HG03060 (cell line): ENCODE results near the gene KIAA1614.
"Not testable (repeated sequence)": the region's sequence is repeated elsewhere in the genome, so short reads cannot be mapped to it uniquely, and the experiment has no call there.

Experiments used
- ATAC-seq: cut with Tn5 transposase; IDR thresholded peaks from one replicate; pipeline ENCODE4 v1.9.1; 2021; ENCODE audit warnings: low read depth, moderate number of reproducible peaks; ENCODE audit not compliant: unreplicated experiment

KIAA1614 gene

DNA sequence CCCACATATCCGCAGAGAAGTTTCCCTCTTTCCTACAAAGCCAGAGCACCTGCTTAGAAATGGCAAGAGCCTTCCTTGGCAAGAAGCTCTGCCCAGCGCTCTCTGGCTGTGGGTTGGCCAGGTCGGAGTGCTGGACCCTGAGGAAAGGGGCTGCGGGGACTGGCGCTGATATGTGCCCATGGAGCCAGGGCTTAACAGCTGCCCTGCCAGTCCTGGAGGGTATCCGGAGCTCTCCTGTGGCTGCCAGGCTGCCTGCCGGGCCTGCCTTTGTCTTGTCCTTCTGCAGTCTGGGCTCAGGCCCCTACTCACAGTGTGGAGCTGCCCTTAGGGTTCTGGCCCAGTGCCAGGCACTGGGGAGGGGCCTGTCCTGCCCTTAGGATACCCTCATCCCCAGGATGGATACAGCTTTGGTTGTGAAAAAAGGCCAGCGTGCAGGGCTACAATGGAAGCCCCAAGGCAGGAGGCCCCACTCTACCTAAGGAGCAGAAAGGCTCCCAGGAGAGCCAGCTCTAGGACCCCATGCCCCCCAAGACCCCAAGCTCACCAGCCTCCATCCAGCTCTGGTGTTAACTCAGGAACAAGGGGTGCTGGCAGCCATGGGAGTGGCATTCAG lies 43.4 kb downstream of the KIAA1614 start:
- ATAC-seq: no peak

DNA sequence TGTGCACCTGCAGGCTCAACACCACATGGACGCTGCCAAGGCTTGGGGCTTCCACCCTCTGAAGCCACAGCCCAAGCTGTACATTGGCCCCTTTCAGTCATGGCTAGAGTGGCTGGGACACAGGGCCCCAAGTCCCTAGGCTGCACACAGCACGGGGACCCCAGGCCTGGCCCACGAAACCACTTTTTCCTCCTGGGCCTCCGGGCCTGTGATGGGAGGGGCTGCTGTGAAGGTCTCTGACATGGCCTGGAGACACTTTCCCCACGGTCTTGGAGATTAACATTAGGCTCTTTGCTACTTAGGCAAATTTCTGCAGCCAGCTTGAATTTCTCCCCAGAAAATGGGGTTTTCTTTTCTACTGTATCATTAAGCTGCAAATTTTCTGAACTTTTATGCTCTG lies 46.9 kb downstream of the KIAA1614 start:
- ATAC-seq: not testable (repeated sequence)

DNA sequence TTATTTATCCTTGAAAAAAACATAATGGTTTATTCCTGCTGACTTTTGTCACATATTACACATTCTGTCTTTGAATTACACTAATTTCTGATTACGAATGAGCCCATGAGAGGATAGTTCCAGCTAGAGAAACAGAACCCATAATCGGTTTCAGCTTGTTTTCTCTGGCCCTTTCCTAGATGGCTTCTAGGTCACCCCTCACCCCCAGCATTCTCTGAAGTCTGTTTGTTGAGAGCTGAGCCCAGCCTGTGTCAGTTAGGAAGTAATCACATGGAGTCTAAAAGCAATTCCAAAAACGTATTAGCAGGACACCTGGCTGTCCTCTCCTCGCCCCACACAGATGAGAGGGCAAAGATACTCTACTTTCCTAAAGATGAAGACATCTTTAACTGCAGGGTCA lies 48.9 kb downstream of the KIAA1614 start:
- ATAC-seq: no peak

GRCh38 chr1:180962178-180962577 lies 49.5 kb downstream of the KIAA1614 start:
- ATAC-seq: no peak

GRCh38 chr1:180964056-180964455 lies 51.4 kb downstream of the KIAA1614 start:
- ATAC-seq: no peak

DNA sequence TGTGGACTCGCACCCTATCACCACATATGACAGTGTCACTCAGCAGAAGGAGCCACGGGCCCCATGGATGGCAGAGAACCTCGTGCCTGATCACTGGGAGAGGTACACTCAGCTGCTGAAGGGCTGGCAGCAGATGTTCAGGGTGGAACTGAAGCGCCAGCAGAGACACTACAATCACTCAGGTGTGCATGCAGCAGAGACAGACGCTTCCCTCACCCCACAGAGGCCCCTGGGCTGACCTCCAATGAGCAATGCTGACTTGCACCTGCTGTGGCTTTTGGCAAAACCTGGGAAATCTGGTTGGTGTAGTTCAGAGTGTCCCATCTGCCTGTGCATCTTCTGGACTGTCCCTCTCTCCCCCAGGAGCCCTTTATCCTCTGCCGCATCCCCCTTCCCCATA lies 51.9 kb downstream of the KIAA1614 start:
- no peak for ATAC-seq

- ATAC-seq: no peak
Observed at GRCh38 chr1:180966312-180966711, 53.6 kb downstream of the KIAA1614 start.

DNA sequence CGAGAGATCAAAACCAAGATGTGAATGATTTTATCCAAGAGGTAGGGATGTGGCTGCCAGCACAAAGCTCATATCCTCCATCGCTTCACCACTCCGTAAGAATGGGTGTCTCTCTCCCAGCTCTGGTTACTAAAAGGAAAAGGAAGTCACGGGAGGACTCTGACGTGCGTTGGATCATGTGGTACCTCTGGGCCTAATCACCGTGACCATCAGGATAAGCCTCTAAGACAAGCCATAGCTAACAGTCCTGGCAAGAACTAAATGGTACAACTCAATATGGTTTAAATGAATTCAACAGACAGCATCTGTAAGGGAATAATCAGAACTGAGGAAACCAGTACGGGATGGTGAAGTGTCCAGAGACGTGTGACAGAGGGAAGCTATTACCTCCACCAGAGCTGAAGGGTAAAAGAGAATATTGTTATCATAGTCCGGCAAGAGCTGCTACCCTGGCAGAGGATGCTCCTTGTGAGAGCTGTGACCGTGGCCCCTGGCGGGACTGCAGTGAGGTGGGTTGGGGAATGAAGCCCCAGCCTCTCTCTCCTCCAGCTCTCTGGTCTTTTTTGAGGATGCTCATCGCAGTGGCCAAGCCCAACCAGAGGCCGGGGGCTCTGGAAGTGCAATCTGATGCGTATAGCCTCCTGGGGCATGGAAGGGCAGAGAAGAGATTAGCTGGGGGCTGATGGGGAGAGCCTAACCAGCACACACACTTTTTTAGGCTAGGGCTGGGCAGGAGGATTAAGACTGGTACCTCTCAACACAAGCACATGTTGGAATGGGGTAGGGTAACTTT lies 54.2 kb downstream of the KIAA1614 start:
- no peak for ATAC-seq

- ATAC-seq: no peak
Observed at GRCh38 chr1:180967558-180967957, 54.9 kb downstream of the KIAA1614 start.

- not testable (repeated sequence) for ATAC-seq
Observed at GRCh38 chr1:180968834-180969233, 56.1 kb downstream of the KIAA1614 start.

DNA sequence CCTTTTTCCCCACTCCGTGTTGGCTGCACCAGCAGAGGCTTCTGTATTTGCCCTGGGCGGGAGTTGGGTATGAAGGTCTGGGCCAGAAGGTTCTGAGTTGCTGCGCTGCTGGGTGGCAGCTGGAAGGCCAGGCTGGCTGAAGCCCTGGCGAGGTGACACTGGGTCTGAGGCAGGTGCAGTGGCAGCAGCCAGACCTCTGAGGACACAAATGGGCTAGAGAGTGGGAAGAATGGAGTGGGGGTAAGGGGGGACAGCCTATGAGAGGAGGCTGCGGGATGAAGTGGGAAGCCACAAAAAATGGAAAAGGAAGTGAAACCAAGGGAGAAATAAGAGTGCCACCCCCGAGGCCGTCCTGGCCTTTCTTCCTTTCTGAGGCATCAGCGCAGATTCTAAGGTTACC lies 56.7 kb downstream of the KIAA1614 start:
- ATAC-seq: no peak

DNA sequence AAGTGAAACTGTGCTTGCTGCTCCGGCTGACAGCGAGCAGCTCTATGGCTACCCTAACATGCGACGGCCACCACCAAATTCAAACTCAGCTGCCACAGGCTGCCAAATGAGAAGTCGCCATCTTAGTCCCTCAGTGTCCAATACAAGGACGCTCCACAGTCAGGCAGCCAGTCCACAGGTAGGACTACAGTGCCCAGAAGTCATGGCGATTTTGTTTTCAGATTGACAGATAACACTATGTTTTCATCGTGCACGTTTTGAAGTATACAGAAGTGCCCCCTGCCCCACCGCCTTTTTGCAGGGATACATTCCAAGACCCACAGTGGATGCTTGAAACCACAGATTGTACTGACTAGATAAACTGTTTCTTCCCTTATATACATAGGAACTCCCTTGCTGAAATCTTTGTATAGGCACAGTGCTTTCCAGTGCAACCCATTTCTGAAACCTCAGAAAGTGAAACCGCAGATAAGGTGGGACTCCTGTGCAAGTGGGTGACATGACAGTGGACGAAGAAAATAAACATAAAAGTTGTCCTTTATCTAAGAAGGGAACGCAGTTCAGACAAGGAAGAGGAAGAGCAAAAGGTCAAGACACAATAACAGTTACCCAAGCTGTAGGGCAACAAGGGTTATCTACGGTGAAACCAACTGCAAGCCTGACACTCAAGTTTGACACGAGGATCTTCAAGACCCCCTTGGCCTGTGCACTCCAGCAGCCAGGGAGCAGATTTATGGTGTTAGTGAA lies 57.8 kb downstream of the KIAA1614 start:
- ATAC-seq: no peak

GRCh38 chr1:180971273-180971997 lies 58.7 kb downstream of the KIAA1614 start:
- ATAC-seq: no peak

- no peak for ATAC-seq
Observed at GRCh38 chr1:180973369-180973768, 60.7 kb downstream of the KIAA1614 start.

DNA sequence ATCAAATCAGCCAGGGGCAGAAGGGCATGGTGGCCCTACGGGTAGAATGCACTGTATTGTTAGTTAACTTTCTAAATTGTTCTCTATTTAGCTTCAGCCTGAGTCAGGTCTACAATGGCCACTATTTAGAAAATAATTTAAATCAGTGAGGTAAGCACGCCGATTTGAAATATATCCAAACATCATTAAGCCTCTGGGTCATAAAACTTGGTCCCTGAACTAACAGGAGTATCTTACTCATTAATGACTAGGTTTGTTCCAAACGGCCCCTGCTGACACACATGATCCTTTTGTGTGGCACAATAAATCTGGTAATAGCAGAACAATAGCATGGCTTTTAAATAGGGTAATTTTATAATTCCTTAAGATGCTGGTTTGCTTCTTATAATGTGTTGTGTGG lies 61.5 kb downstream of the KIAA1614 start:
- no peak for ATAC-seq

GRCh38 chr1:180975551-180975950 lies 62.9 kb downstream of the KIAA1614 start:
- ATAC-seq: no peak

DNA sequence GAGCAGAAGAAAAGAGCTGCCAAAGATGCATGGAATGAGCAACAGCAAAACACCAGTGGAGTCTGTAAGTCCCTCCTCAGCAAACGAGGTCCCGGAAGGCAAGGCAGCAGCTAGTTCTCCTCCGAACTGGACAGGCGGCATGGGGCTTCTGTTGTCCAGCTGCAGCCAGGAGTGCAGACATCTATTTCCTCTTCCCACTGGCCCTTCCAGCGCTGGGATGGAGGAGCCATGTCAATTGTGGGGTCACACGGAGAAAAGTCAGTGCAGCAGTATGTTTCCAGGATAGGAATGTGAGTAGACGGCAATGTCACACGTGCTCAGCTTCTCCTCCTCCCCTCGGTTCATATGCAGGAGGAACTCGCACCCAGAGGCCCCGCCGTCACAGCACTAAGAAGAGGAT lies 63.5 kb downstream of the KIAA1614 start:
- no peak for ATAC-seq

DNA sequence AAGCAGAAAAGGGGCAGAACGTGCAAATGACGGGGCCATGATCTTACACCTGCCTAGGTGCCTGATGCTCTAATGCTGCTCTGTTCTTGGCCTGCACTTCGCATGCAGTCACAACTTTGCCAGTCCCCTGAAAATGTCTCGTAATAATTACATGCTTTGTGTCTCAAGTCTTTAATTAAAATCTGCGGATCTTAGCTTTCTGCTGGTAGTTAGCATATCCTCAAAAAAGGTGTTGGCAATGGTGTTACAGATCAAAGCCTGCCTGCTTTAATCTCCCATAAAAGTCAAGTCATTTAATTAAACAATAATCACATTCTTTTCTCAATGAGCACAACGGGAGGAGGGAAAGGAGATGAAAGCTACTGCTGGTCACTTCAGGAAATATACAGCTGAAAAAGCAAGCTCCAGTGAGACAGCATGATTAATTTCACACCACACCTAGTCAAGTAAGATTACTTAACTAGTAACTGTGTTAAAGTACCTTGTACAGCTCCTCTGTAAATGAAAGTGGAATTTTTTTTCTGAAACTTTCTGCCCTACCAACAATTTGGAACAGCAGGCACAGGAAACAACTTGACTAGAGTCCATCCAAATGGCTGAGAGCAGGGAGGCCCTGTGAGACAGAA lies 64.1 kb downstream of the KIAA1614 start:
- ATAC-seq: no peak

DNA sequence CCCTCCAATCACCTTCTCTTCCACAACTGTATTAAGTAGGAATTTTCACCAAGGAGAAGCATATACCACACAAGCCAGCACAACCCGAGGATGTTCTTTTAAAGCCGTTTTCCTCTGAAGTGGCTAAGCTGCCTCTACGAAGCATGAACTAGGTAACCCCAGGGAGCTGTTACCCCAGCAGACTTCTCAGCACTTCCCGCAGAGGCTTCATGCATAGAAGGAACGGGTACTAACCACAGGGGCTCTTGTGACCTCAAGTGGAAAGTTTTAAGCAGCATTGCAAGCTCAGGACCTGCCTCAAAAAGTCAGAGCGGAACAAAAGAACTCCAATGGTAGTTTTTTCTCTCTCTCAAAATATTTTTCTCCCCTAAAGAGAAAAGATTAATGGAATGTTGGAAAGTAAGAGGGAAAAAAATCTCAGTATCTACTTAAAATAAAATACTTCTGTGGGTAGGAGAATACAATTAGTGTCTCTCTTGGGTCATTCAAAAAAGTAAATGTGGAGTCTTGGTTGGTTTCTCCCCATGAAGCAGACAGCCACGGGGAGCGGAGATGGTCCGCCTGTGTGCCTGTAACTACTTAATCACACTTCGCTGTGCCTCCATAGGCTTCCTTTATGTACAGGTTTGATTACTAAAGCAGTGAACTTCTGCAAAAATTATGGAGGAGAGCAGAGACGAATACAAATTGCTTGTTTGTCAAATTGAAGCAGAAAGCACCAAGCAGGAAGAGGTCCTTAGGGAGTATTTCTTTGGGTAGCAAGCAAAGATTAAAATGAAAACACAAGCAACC lies 69.1 kb downstream of the KIAA1614 start:
- peak; percentile 91 for ATAC-seq

GRCh38 chr1:180982422-180982821 lies 69.7 kb downstream of the KIAA1614 start:
- no peak for ATAC-seq
